Ascending aorta (tissue), 2 donors: ENCODE results near the gene CREB5. TPM values are rescaled to one million over a fixed set of nuclear protein-coding genes. Genes with fewer than 3 reads are reported as not detected.

Experiments used
- DNase-seq, 2 donors: peaks; one replicate each; pipeline ENCODE4 v3.0.0-alpha.2; 2019; ENCODE audit warnings: low spot score in 2 of 2
- H3K27ac ChIP-seq, 2 donors: fragments of 200-600 bp; sonication (generic); one replicate each; pipeline ENCODE4 v1.5.1; 2016 to 2017; ENCODE audit warnings: mild to moderate bottlenecking in 1 of 2
- H3K27me3 ChIP-seq: fragments of 200-600 bp; sonication (generic); one replicate; pipeline ENCODE4 v1.5.1; 2017
- H3K36me3 ChIP-seq, 2 donors: fragments of 200-600 bp; sonication (generic); one replicate each; pipeline ENCODE4 v1.5.1; 2016
- H3K4me1 ChIP-seq, 2 donors: fragments of 200-600 bp; sonication (generic); one replicate each; pipeline ENCODE4 v1.5.1; 2016 to 2017; ENCODE audit warnings: mild to moderate bottlenecking in 1 of 2
- H3K4me3 ChIP-seq, 2 donors: fragments of 200-600 bp; sonication (generic); one replicate each; pipeline ENCODE4 v1.5.1; 2016 to 2017; ENCODE audit warnings: mild to moderate bottlenecking in 1 of 2
- H3K9me3 ChIP-seq, 2 donors: fragments of 200-600 bp; sonication (generic); one replicate each; pipeline ENCODE4 v1.5.1; 2016
- CTCF ChIP-seq, 3 experiments: fragments of 200-600 bp in 2 of 3; fragments of 450-650 bp in 1 of 3; sonication (generic) in 2 of 3; IDR thresholded peaks; one replicate each; pipeline ENCODE4 v1.5.1; 2016 to 2019; ENCODE audit warnings: antibody characterized with exemption in 3 of 3, mild to moderate bottlenecking in 1 of 3, moderate library complexity in 1 of 3
- intact Hi-C: fragments of 100-400 bp; cut with DNase I; formaldehyde crosslinking; loops from one replicate; pipeline ENCODE4 v1.15.1; 2023
- total RNA-seq: library from RNA; depleted of rRNA; stranded (reverse); fragments of >200 nt; gene quantifications from one replicate; pipeline ENCODE4 v1.1.0, GENCODE V29; 2016

Gene CREB5
- total RNA-seq, 1 donor from 2014 or later: 143 TPM

GRCh38 chr7:28776463-28777157 lies 364.3 kb downstream of the CREB5 start:
- no peak for TF ChIP-seq CTCF (IDR thresholded peaks at IDR 0.05)
- Histone ChIP-seq H3K27me3 (no peaks in the 10 kb centered on the region), H3K4me1 (peaks cover 0 to 3% of the 10 kb centered on the region in 2 donors), H3K4me3 (no peak overlapping the region), H3K27ac (no peak overlapping the region), H3K9me3 (no peaks in the 10 kb centered on the region), H3K36me3 (no peaks in the 10 kb centered on the region)
- no peak for DNase-seq
- intact Hi-C loops: no loop called here

- Histone ChIP-seq H3K9me3 (no peaks in the 10 kb centered on the region), H3K4me3 (no peak overlapping the region), H3K27me3 (no peaks in the 10 kb centered on the region), H3K4me1 (peaks cover 0 to 3% of the 10 kb centered on the region in 2 donors), H3K27ac (no peak overlapping the region), H3K36me3 (no peaks in the 10 kb centered on the region)
- intact Hi-C loops: no loop called here
- no peak for TF ChIP-seq CTCF (IDR thresholded peaks at IDR 0.05)
- DNase-seq: no peak
Measured at GRCh38 chr7:28778786-28779185, 366.5 kb downstream of the CREB5 start.

- no peak for DNase-seq
- H3K27me3 ChIP-seq: no peaks in the 10 kb centered on the region
- no peaks in the 10 kb centered on the region for H3K36me3 ChIP-seq
- H3K9me3 ChIP-seq: no peaks in the 10 kb centered on the region
- peaks cover 0 to 3% of the 10 kb centered on the region in 2 donors for H3K4me1 ChIP-seq
- no peak overlapping the region for H3K27ac ChIP-seq
- intact Hi-C loops: no loop called here
- no peak overlapping the region for H3K4me3 ChIP-seq
- TF ChIP-seq CTCF (IDR thresholded peaks at IDR 0.05): no peak
Measured at GRCh38 chr7:28779954-28780353, 367.6 kb downstream of the CREB5 start.

DNA sequence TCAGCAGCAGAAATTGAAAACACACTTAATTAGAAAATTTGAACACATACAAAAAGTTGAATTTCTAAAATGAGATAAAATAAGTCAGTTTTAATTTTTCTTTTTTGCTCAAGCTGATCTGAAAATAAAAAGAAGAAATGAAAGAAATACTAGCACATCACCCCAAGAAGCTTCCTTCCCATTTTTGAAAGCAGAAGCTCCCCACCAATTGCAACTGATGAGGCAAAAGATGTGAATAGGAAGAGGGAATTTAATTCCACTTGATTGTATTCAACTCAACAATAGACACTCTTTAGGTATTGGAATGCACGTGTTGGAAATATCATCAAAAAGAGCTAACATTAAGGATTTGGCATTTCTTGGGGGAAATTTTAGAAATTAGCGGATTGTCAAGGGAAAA lies 370.0 kb downstream of the CREB5 start:
- TF ChIP-seq CTCF (IDR thresholded peaks at IDR 0.05): no peak
- no peaks in the 10 kb centered on the region for H3K36me3 ChIP-seq
- no peak overlapping the region for H3K4me3 ChIP-seq
- DNase-seq: no peak
- H3K4me1 ChIP-seq: peaks cover 0 to 3% of the 10 kb centered on the region in 2 donors
- no peaks in the 10 kb centered on the region for H3K9me3 ChIP-seq
- no peaks in the 10 kb centered on the region for H3K27me3 ChIP-seq
- intact Hi-C loops: no loop called here
- H3K27ac ChIP-seq: no peak overlapping the region

- H3K27me3 ChIP-seq: no peaks in the 10 kb centered on the region
- no peak for DNase-seq
- no peaks in the 10 kb centered on the region for H3K9me3 ChIP-seq
- TF ChIP-seq CTCF (IDR thresholded peaks at IDR 0.05): no peak
- H3K4me3 ChIP-seq: no peak overlapping the region
- H3K4me1 ChIP-seq: peaks cover 0 to 3% of the 10 kb centered on the region in 2 donors
- H3K36me3 ChIP-seq: no peaks in the 10 kb centered on the region
- no peak overlapping the region for H3K27ac ChIP-seq
- intact Hi-C loops: no loop called here
Measured at GRCh38 chr7:28784171-28784902, 372.0 kb downstream of the CREB5 start.
